Liver (tissue), 9 donors: ENCODE data around the gene LCE2B. TPM values are rescaled to one million over a fixed set of nuclear protein-coding genes. Genes with fewer than 3 reads are reported as not detected.

Experiments
- DNase-seq: peaks from one replicate; pipeline ENCODE4 v3.0.0-alpha.2; 2017; ENCODE audit warnings: low spot score
- H3K27ac ChIP-seq, 2 donors: one replicate each; pipeline ENCODE4 v1.7.0; 2013; ENCODE audit warnings: inconsistent platforms in 2 of 2, low read length in 2 of 2, control low read depth in 1 of 2, low read depth in 1 of 2, mild to moderate bottlenecking in 1 of 2
- H3K27me3 ChIP-seq, 4 donors: one replicate each; pipeline versions ENCODE4 v1.6.1 to v1.7.0; 2013; ENCODE audit warnings: low read length in 3 of 4, inconsistent platforms in 1 of 4, mild to moderate bottlenecking in 1 of 4, moderate library complexity in 1 of 4; ENCODE audit not compliant: control insufficient read depth in 4 of 4, insufficient read depth in 4 of 4
- H3K36me3 ChIP-seq, 4 donors: one replicate each; pipeline versions ENCODE4 v1.6.1 to v1.7.0; 2013; ENCODE audit warnings: low read length in 3 of 4, mild to moderate bottlenecking in 3 of 4, low read depth in 1 of 4, moderate library complexity in 1 of 4; ENCODE audit not compliant: control insufficient read depth in 4 of 4, insufficient read depth in 3 of 4
- H3K4me1 ChIP-seq, 4 donors: one replicate each; pipeline versions ENCODE4 v1.6.1 to v1.7.0; 2013; ENCODE audit warnings: low read length in 3 of 4, mild to moderate bottlenecking in 3 of 4, moderate library complexity in 1 of 4; ENCODE audit not compliant: control insufficient read depth in 4 of 4, insufficient read depth in 4 of 4
- H3K4me3 ChIP-seq, 3 donors: one replicate each; pipeline versions ENCODE4 v1.6.1 to v1.7.0; 2013; ENCODE audit warnings: low read length in 3 of 3, control low read depth in 1 of 3, low read depth in 1 of 3, mild to moderate bottlenecking in 1 of 3
- H3K9ac ChIP-seq, 2 donors: one replicate each; pipeline ENCODE4 v1.7.0; 2013; ENCODE audit warnings: low read length in 2 of 2, mild to moderate bottlenecking in 2 of 2, moderate library complexity in 2 of 2, control low read depth in 1 of 2, low read depth in 1 of 2
- H3K9me3 ChIP-seq, 4 donors: one replicate each; pipeline versions ENCODE4 v1.6.1 to v1.7.0; 2013; ENCODE audit warnings: low read length in 3 of 4; ENCODE audit not compliant: control insufficient read depth in 4 of 4
- GABPA ChIP-seq, 2 donors: IDR thresholded peaks in 1 of 2; conservative IDR thresholded peaks in 1 of 2; 2 replicates each; pipeline ENCODE4 v1.6.1; 2016; ENCODE audit warnings: antibody characterized with exemption in 2 of 2, mild to moderate bottlenecking in 1 of 2, moderate library complexity in 1 of 2
- JUND ChIP-seq, 2 donors: IDR thresholded peaks; 2 replicates each; pipeline ENCODE4 v1.6.1; 2016; ENCODE audit warnings: antibody characterized with exemption in 2 of 2
- RAD21 ChIP-seq, 2 donors: IDR thresholded peaks; 2 replicates each; pipeline ENCODE4 v1.6.1; 2016; ENCODE audit warnings: antibody characterized with exemption in 2 of 2, mild to moderate bottlenecking in 2 of 2
- RXRA ChIP-seq, 2 donors: IDR thresholded peaks; 2 replicates each; pipeline ENCODE4 v1.6.1; 2017 to 2018; ENCODE audit warnings: antibody characterized with exemption in 2 of 2, mild to moderate bottlenecking in 1 of 2
- TAF1 ChIP-seq: conservative IDR thresholded peaks from 2 replicates; pipeline ENCODE4 v1.6.1; 2016; ENCODE audit warnings: antibody characterized with exemption, mild to moderate bottlenecking
- YY1 ChIP-seq: IDR thresholded peaks from 2 replicates; pipeline ENCODE4 v1.6.1; 2016; ENCODE audit warnings: antibody characterized with exemption, mild to moderate bottlenecking
- WGBS: extraction: QIAGEN DNeasy Blood & Tissue Kit; methylation state at CpG from one replicate; pipeline ENCODE4 v1.1.7; 2013; 5-methylcytosine and 5-hydroxymethylcytosine counted together
- polyA plus RNA-seq, 2 donors: library from polyadenylated mRNA; stranded (reverse) in 1 of 2; unstranded in 1 of 2; fragments of 200-250 nt in 1 of 2; fragments of >200 nt in 1 of 2; fragmentation: Nextera tagmentation in 1 of 2; extraction: Ambion mirVana in 1 of 2; gene quantifications; one replicate each; pipeline versions ENCODE4 v1.2.1 to v1.2.3, GENCODE V29; 2013 to 2015
- total RNA-seq, 2 donors: library from RNA; depleted of rRNA; stranded (reverse); fragments of >200 nt; gene quantifications; one replicate each; pipeline ENCODE4 v1.2.3, GENCODE V29; 2014
- TF ChIP-seq, protein P1 (sequence below): fragments of 150-350 bp; IDR thresholded peaks from 2 replicates; pipeline ENCODE4 v1.5.1; 2017; ENCODE audit warnings: improper control_type of control experiment, low read depth, low read length; ENCODE audit not compliant: missing input control
- TF ChIP-seq, protein P2 (sequence below): IDR thresholded peaks from 2 replicates; pipeline ENCODE4 v1.6.1; 2016; ENCODE audit warnings: antibody characterized with exemption, mild to moderate bottlenecking
- donor health status: healthy.
- donor health status: healthy.
- donor health status: healthy.
- donor health status: healthy.
- donor health status: healthy.

LCE2B gene
- total and polyA plus RNA-seq, 4 donors: not detected

DNA sequence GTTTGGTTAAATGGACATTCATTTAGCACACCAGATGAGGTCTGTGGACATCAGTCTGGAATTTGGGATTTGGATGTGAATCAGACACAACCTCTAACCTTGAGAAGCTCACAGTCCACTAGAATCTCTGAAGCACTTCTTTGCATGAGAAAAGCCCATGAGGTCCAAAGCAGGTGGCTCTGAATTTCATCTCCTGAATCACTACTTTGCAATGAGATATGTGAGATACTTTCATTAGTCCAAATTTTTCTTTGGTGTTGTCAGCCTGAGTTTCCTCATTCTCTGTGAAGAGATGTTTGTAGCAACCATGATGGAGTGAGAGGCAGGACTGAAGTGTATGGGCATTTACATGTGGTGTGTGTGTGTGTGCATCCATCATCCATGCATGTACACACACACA, 39.3 kb upstream of the LCE2B start:
- Histone ChIP-seq H3K27me3 (no peaks in the 10 kb centered on the region), H3K4me3 (no peak overlapping the region), H3K9me3 (no peaks in the 10 kb centered on the region), H3K27ac (no peak overlapping the region), H3K9ac (no peak overlapping the region), H3K4me1 (no peaks in the 10 kb centered on the region), H3K36me3 (no peaks in the 10 kb centered on the region)
- no peak for TF ChIP-seq GABPA (IDR thresholded peaks at IDR 0.05 in 1 of 2, conservative IDR thresholded peaks at IDR 0.05 in 1 of 2)
- DNase-seq: no peak

DNA sequence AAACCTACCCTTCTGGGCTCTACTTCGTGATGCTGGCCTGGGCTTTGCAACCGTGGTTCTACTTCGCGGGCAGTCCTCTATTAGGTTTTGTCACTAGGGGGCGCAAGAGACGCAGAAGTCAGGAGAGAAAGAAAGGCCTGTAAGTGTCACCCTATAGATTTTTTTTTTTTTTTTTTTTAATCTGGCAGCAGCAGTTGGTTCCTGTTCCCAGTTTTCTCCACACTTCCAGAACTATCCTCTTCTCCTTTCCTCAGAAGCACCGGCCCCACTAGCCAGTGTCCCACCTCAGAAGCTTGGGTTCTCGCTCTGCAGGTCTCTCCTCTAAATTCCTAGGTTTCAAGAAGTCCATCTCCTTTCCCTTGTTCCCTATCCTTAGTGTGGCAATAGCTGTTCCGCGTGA, 31.8 kb upstream of the LCE2B start:
- 28% methylated on average over 10 of the region's 10 CpGs for WGBS
- peak; percentile 56 for DNase-seq
- no peaks in the 10 kb centered on the region for H3K36me3 ChIP-seq
- peaks cover 0 to 14% (median 5%) of the 10 kb centered on the region in 4 donors for H3K4me1 ChIP-seq
- TF ChIP-seq YY1 (no peak), RXRA (IDR thresholded peaks at IDR 0.05) (no peak), RAD21 (IDR thresholded peaks at IDR 0.05) (peak; percentile 75 to 78), JUND (IDR thresholded peaks at IDR 0.05) (no peak)
- TF ChIP-seq, protein P1, sequence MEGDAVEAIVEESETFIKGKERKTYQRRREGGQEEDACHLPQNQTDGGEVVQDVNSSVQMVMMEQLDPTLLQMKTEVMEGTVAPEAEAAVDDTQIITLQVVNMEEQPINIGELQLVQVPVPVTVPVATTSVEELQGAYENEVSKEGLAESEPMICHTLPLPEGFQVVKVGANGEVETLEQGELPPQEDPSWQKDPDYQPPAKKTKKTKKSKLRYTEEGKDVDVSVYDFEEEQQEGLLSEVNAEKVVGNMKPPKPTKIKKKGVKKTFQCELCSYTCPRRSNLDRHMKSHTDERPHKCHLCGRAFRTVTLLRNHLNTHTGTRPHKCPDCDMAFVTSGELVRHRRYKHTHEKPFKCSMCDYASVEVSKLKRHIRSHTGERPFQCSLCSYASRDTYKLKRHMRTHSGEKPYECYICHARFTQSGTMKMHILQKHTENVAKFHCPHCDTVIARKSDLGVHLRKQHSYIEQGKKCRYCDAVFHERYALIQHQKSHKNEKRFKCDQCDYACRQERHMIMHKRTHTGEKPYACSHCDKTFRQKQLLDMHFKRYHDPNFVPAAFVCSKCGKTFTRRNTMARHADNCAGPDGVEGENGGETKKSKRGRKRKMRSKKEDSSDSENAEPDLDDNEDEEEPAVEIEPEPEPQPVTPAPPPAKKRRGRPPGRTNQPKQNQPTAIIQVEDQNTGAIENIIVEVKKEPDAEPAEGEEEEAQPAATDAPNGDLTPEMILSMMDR: peak; percentile 64
- no peak overlapping the region for H3K9ac ChIP-seq
- H3K27ac ChIP-seq: no peak overlapping the region
- H3K9me3 ChIP-seq: no peaks in the 10 kb centered on the region
- no peaks in the 10 kb centered on the region for H3K27me3 ChIP-seq
- H3K4me3 ChIP-seq: no peak overlapping the region

DNA sequence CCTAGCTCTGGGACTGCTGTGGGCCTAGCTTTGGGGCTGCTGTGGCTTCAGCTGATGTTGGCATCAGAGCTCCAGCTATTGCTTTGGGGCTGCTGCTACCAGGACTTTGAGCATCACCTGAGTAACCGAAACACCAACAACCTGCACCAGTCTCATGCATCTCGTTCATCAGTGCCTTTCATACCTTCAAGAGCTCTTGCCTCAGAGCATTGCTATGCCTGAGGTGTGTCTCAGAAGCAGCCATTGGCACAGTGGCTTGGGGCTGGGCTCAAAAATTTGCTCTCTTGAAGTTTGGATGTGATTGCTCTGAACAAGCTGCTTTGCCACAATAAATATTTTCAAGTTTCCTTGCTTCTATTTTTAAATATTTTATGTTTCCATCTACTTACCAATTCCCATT, 29.5 kb upstream of the LCE2B start:
- Histone ChIP-seq H3K4me3 (no peak overlapping the region), H3K36me3 (no peaks in the 10 kb centered on the region), H3K9ac (no peak overlapping the region), H3K4me1 (peaks cover 0 to 14% (median 5%) of the 10 kb centered on the region in 4 donors), H3K27ac (no peak overlapping the region), H3K27me3 (no peaks in the 10 kb centered on the region), H3K9me3 (no peaks in the 10 kb centered on the region)
- WGBS: 81% methylated on average over 2 of the region's 2 CpGs
- DNase-seq: no peak
- TF ChIP-seq, protein P1: no peak
- TF ChIP-seq, protein P2, sequence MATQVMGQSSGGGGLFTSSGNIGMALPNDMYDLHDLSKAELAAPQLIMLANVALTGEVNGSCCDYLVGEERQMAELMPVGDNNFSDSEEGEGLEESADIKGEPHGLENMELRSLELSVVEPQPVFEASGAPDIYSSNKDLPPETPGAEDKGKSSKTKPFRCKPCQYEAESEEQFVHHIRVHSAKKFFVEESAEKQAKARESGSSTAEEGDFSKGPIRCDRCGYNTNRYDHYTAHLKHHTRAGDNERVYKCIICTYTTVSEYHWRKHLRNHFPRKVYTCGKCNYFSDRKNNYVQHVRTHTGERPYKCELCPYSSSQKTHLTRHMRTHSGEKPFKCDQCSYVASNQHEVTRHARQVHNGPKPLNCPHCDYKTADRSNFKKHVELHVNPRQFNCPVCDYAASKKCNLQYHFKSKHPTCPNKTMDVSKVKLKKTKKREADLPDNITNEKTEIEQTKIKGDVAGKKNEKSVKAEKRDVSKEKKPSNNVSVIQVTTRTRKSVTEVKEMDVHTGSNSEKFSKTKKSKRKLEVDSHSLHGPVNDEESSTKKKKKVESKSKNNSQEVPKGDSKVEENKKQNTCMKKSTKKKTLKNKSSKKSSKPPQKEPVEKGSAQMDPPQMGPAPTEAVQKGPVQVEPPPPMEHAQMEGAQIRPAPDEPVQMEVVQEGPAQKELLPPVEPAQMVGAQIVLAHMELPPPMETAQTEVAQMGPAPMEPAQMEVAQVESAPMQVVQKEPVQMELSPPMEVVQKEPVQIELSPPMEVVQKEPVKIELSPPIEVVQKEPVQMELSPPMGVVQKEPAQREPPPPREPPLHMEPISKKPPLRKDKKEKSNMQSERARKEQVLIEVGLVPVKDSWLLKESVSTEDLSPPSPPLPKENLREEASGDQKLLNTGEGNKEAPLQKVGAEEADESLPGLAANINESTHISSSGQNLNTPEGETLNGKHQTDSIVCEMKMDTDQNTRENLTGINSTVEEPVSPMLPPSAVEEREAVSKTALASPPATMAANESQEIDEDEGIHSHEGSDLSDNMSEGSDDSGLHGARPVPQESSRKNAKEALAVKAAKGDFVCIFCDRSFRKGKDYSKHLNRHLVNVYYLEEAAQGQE: no peak
- TF ChIP-seq TAF1 (no peak), YY1 (no peak), GABPA (IDR thresholded peaks at IDR 0.05 in 1 of 2, conservative IDR thresholded peaks at IDR 0.05 in 1 of 2) (no peak), RAD21 (IDR thresholded peaks at IDR 0.05) (no peak)
